H4 (cell line): ENCODE measurements around the gene ANXA11. TPM values are rescaled to one million over a fixed set of nuclear protein-coding genes. Genes with fewer than 3 reads are reported as not detected.

Experiments
- DNase-seq: peaks from one replicate; pipeline ENCODE4 v3.0.0-alpha.2; 2015; ENCODE audit warnings: low spot score
- total RNA-seq: library from RNA; depleted of rRNA; stranded (reverse); fragments of >200 nt; shearing (Covaris generic); gene quantifications from 2 replicates; pipeline ENCODE4 v1.2.3, GENCODE V29; 2014; rRNA removed

Gene ANXA11
- total RNA-seq, 1 experiment from 2014 or later: 65.3 TPM

- no peak for DNase-seq
Observed at GRCh38 chr10:80108576-80109239, 96.6 kb downstream of the ANXA11 start.

- DNase-seq: no peak
Observed at GRCh38 chr10:80104066-80104926, 101.0 kb downstream of the ANXA11 start.

Other genes with a start within 250 kb of the ANXA11 start
- gene TMEM254, start 126.9 kb downstream of the ANXA11 start, total RNA-seq: 6.9 and 14.8 TPM in 2 replicates
- not detected in 2 replicates for gene PLAC9, start 72.8 kb downstream of the ANXA11 start, total RNA-seq
- gene MAT1A, start 84.1 kb upstream of the ANXA11 start, total RNA-seq: 1.2 and 1.7 TPM in 2 replicates
- not detected in 2 replicates for gene DYDC1, start 151.2 kb upstream of the ANXA11 start, total RNA-seq
- 0.08 and 0.47 TPM in 2 replicates for gene DYDC2, start 151.2 kb upstream of the ANXA11 start, total RNA-seq
- 14.2 and 18.4 TPM in 2 replicates for gene PRXL2A, start 203.0 kb upstream of the ANXA11 start, total RNA-seq
- gene TSPAN14, start 248.8 kb upstream of the ANXA11 start, total RNA-seq: 16.2 and 16.4 TPM in 2 replicates